Superior temporal gyrus (tissue), 1 donor: ENCODE data around the gene TOX2.

Experiments
- DNase-seq: peaks from one replicate; pipeline ENCODE4 v3.0.0-alpha.2; 2016; ENCODE audit errors: extremely low spot score

The TOX2 gene

DNA sequence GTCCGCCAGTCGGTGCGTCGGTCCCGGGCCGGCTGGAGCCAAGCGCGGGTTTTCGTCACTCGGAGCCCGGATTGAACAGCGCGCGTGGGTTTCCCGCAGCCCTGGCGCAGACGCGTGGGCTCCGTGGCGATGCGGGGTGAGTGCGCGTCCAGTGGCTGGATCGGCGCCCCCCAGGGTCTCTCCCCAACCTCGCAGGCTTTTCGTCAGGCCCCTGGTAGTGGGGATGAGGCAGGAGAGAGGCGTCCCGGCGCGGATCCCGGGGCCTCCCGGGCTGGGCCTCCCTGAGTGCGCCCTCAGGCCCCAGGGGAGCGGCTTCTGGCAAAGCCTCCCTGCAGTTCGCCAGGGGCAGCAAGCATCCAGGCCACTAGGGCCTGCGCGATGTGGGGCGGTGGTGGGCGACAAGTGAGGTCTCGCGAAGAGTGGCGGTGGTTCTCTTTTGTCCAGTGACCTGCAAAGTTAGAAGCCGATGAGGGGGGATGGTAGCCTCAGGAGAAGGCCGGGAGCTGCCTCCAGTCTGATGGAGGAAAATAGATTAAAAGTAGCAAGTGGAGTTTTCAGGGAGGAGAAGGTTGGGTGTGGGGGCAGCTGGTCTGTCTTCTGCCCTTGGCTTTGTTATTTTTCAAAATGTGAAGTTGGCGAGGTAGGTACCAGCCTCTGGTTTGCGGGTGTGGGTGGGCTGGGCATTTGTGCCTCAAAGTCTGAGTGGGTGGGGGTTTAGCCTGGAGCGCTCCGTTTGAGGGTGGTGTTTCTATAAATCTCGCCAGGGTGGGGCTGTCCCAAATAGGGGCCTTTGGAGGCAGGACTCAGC is 1.6 kb downstream of the TOX2 start:
- no peak for DNase-seq

DNA sequence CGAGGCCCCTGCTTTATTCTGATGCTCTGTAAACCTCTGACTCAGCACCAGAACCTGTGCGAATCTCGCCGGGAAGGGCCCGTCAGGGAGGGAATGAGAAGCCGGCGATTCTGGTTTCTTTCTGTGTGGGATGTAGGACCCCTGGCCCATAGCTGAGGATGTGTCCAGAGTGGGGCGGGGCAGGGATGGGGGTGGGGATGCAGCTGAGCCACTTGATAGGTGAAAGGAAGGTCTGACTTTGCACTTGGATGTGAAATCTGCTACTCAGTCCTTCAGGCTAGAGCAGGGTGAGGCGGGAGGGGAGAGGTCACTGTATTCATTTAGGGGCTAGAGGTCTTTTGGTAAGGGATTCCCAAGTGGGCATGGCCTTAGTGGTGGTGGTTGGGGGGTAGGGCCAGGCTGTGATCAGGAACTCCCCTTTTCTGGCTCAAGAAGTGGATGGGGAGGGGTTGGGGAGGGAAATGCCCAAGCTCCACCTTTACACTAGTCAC is 2.3 kb downstream of the TOX2 start:
- no peak for DNase-seq

DNA sequence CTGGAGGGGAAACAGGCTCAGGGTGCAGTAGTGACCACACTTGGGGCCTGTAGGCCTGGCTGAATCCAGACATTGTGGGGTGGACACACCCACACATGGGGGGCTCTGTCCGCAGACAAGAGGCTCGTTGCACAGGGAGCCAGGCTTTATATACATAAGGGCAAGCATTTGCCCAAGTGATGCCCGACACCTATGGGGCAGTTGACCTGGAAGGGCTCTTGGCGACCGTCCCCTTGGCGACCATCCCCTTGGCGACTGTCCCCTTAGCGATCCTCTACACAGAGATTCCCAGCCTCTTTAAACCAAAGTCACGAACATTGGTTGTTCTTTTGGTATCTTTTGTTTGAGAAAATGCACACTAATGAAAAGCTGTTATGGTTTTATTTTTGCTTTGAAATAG is 2.7 kb downstream of the TOX2 start:
- DNase-seq: no peak

DNA sequence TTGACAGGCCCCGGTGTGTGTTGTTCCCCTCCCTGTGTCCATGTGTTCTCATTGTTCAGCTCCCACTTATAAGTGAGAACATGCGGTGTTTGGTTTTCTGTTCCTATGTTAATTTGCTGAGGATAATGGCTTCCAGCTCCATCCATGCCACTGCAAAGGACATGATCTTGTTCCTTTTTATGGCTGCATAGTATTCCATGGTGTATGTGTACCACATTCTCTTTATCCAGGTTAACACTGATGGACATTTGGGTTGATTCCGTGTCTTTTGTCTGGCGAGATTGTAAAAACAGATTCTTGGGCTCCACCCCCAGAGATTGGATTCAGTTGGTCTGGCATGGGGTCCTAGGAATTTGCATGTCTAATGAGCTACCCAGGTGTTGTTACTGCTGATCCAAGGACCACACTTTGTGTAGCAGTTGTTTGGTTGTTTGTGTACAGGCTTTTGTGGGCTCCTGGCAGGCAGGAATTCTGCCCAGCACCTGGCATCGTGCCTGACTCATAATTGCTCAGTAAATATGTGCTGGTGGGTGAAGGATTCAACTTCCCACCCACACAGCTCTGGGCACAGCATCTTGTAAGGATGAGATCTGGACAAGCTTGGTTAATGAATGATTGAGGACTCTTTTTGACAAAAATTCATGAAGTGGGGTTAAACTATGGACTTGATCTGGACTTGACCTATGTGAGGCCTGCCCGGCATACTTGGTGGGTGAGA is 5.2 kb downstream of the TOX2 start:
- no peak for DNase-seq

DNA sequence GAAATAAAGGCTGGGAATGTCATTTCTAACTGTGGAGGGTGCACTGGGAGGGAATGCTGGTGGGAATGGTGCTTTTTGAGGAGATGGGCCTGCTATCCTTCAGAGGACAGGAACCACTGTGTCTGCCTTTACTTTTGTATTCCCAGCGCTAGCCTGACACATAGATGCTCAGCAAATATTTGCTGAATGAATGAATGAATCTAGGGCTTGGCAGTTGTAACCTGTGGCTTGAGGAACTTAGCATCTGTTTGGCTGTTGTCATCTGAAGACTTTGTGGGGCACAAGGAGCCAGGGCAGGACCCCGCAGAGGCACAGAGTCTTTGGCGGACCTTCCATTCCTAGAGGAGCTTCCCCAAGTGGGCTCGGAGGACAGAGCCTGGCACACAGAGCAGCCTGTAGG is 6.1 kb downstream of the TOX2 start:
- no peak for DNase-seq

DNA sequence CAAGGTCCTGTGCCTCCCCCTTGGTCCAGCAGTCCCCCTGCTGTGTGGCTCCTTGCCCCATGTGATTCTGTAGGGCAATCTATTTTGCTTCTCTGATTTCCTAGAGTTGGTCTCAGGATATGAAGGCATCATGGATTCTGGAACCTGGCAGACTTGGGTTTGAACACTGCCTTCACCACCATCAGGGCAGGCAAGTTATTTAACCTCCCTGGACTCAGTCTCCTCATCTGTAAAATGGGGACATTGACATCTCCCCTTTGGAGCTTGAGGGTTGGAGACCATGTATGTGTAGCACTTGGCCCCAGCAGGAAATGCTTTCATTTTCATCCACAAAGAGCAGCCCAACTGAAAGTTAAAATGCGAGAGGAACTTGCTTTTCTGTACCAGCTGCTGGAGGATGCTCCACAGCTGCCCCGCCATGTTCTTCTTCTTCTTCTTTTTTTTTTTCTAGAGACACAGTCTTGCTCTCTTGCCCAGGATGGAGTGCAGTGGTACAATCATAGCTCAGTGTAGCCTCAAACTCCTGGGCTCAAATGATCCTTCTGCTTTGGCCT is 6.7 kb downstream of the TOX2 start:
- no peak for DNase-seq

DNA sequence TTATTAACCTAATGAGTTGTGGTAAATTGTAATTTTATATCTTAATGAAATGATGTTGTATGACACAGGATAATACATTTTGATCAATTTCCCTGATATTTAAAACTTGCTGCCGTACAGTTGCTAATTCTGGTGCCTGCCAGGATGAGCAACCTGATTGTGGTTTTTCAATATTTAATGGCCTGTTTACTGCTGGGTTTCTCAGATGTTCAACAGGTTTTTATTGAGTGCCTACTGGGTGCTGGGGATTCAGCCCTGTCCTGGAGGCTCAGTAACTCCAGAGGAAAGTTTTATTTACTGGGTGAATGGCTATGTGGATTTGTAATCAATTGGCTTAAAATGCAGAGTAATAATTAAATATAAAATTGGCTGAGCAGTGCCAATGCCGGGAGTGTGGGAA is 8.0 kb downstream of the TOX2 start:
- DNase-seq: no peak

DNA sequence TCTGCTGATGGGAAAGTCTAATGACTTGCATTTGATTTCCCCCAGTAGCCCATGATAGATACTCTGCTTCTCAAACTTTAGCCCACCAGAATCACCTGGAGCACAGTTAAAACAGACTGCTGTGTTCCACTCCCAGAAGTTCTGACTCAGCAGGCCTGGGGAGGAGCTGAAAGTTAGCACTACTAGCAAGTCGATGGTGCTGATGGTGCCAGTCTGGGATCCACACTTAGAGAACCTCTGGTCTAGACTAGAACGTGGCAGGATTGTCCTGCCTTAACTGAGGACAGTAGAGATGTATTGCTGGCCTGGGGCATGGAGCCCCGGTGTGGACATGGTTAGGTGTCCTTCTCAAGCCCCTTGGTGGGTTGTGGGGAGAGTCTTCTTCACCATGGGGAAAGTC is 8.7 kb downstream of the TOX2 start:
- no peak for DNase-seq

DNA sequence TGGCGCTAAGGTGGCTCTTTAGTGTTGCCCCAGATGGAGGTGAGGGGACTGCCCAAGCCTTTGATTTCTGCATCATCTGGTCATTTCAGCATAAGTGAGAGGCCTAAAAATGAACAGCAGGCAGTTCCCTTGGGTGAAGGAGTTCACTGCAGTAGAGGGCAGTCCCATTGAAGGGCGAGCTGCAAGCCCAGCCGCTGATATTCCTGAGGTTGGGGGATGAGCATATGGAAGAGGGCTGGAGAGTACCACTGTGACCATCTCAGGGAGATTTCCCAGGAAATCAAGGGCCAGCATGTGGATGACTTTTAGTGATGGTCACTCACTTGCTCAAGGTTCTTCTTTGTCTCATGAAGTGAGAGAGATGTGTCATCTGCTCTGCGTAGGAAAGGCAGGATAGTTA is 9.3 kb downstream of the TOX2 start:
- DNase-seq: no peak

DNA sequence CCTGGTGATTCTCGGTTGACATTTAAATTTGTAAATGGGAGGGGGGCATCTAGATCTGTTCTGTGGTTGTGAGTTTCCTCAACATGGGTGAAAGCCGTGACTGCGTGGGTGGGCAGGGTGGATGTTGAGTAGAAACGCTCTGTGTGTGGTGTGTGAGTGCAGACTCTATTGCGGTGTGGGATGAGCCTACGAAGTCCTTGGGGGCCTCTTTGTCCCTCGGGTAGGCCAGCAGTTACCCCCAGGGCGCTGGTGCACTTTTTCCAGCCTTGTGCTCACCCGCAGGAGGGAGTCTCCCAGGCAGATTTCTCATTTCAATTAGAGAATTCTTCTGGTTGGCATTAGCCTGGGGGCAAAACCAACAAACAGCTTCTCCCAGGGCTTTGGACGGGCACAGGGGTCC is 10.6 kb downstream of the TOX2 start:
- no peak for DNase-seq

DNA sequence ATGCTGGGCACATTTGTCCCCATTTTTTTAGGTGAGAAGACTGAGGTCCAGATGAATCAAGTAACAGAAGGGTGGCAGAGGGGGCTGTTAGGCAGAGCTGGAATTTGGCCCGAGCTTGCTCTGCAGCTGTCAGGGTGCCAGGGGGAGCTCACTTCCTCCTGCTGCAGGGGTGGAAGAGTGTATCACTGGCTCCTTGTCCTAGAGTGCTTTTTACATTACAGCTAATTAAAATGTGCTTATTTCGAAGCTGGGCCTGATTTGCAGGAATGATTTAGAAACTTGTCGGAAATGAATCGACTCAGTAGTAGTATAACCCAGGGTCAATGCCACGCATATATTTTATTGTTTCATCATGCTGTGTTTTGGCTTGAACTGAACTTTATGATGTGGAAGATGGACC is 11.1 kb downstream of the TOX2 start:
- DNase-seq: no peak

DNA sequence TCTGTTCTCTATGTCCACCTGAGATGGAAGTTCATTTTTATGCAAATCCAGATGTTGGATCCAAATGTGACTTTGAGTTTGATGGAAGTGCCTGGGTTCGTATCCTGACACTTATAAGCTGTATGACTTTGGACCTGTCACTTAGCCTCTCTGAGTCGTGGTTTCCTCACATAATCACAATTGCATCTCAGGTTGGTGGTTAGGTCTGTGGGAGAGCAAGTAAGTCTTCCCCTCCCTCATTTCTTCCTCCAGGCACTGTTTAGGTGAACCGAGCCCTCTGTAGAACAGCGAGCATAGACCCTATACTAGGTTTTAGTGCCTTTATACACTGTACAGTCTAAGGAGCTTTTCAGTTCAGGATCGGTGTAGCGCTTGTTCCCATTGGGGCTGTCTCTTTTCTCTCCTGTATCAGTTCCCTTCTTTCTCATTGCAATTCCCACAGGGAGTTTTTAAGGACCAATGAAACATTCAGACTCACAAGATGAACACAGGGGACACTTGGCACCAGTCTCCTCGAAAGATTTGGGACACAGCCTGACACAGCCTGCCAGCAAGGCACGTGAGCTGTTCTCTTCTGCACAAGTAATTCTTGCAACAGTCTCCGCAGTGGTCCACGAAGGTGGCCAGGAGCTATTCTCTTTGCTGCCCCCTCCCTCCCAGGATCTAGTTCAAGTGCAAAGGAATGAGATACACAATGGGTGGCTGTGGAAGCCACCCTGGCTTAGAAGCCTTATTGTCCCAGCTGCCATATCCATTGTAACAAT is 11.8 kb downstream of the TOX2 start:
- no peak for DNase-seq

DNA sequence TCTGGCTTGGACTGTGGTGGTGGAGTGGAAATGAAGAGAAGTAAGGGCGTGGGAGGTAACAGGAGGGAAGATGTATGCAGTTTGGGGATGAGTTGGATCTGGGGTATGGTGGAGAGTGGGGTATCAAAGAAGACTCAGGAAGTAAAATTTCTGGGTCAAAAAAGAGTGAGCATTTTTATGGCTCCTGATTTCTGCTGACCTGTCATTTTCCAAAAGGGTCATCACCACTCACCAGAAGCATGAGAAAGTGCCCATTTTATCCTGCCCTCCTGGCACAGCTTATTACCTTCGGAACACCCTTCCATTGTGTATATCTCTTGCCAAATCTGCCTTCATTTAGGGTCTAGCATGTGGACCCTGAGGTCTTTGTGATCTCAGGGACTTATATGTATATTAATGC is 17.3 kb downstream of the TOX2 start:
- DNase-seq: no peak

DNA sequence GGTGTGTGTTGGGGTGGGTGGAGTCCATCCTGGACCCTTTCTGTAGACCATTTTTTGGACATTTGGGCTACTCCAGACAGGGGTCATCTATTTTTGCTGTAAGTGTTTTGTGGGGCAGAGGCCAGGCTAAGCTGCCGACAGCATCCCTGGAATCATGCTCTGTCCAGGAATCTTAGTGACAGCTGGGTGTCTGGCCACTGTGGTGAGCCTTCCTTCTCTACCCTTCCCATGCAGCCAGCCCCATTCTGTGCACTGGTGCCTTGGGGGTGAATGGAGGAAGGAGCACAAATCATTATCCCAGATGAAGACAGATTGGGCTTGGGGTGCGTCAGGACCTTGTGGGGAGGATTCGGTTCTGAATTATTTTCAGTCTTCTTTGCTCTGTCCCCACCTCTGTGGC is 20.2 kb downstream of the TOX2 start:
- no peak for DNase-seq

DNA sequence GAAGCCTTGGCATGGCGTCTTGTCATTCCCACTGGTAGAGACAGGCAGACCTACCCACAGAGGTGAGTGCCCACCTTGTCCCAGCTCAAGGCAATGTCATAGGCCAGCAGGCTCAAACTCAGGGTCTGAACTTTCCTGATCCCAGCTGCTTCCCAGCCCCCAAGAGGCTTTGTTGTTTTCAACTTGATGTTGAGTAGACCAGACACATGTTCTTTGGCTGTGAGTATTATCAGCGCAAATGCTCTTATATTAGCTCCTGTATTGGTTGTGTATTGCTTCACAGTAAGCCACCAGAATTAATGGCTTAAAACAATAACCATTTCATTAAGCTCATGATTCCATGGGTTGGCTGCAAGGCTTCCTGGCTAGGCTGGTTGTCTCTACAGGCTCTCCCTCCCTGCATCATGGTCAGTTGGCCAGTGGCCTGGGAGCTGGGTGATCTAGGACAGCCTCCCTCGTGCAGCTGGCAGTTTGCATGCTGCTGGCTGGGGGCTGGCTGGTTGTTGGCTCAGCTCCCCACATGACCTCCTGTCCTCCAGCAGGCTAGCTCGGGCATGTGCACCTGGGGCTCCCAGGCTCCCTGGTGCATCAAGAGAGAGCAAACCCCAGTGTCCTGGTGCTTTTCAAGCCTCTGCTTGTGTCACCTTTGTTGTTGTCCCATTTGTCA is 21.6 kb downstream of the TOX2 start:
- no peak for DNase-seq

DNA sequence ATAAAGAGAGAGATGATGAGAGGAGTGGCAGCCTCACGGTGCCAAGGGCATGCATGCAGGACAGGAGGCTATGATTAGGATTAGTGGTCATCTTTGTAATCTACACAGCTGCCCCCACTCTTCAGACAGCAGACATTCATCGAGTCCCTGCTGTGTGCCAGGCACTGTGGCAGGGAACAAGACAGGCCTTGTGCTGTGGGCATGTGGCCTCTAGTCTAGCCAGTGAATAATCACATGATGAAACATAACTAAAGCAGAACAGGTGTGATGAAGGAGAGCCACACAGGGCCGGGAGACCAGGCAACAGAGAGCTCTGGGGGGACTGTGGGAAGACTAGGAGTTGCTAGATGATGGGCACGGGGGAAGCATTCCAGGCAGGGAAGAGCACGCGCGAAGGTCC is 22.2 kb downstream of the TOX2 start:
- no peak for DNase-seq

DNA sequence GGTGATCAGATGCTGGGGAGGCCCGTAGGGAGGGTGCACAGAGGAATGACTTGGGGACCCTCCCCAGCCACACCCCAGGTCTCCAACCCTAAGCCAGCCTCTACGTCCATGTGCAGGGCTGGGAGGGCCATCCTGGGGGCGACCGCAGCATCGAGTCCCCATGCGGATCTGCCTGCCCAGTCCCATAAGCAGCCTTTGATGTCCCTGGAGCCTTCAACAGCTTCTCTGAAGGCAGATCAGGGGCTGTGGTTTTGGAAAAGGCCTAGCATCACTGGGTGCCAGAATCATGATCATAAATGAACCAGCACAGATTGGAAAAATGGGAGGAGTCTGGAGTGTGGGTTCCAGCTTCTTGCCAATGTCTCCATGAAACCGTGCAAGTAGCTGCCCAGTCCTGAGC is 22.9 kb downstream of the TOX2 start:
- DNase-seq: no peak

DNA sequence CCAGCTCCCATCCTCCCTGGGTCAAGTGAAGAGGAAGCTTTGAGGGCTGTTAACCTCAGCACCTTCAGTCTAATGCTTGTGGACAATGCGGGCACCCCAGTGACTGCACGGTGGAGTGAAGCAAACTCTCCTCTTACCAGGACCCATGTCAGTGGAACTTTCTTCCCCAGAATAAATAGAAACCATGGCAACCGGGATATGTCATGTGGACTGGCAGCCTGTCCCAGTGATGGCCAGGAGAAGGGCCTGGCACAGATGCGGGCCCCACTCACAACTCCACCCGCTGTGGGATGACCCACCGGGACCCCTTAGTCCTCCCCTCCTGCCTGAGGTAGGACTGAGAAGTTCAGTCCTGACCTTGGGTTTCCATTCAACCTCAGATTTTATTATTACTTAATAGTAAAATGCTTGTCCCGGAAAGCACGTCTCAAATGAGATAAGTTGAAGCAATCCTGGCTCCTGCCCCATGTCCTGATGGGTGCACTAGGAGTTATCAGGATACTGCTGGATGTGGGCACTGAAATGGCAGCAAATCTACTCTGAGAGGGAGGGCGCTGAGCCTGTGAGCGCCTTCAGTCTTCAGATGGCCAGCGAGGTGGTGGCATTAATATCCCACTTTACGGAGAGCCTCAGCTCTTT is 23.5 kb downstream of the TOX2 start:
- no peak for DNase-seq

DNA sequence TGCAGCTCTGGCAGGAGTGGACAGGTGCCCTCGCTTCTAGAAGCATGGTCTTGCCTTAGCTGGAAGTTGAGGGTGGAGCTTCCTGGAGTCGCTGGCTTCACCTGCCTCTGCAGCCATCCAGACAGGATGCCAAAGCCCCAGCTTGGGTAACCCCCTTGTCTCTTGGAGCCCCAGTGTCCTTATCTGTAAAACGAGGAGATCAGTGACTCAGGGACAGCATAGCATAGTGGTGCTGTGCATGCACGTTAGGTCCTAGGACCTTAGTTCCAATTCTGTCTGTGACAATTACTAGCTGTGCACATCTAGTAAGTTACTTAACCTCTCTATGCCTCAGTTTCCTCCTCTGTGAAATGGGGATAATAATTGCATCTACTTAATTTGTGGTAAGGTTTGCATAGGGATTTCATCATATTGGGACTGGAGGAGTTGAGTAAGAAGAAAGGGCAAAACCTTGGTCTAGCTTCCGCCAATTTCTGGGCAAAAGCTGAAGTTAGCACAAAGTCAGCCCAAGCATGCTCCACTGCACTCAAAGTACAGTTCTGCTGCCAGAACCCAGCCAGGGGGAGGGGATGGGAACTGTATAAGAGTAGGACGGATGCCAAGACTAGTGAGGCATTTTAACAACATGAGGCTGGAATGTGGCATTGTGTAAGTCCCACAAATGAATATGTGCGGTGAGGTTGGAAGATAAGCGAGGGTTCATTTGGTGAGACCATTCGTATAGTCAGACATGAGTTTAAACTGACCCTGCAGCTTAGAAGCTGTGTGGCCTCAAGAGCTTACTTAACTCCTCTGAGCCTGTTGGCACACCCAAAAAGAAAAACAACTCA is 24.5 kb downstream of the TOX2 start:
- no peak for DNase-seq

DNA sequence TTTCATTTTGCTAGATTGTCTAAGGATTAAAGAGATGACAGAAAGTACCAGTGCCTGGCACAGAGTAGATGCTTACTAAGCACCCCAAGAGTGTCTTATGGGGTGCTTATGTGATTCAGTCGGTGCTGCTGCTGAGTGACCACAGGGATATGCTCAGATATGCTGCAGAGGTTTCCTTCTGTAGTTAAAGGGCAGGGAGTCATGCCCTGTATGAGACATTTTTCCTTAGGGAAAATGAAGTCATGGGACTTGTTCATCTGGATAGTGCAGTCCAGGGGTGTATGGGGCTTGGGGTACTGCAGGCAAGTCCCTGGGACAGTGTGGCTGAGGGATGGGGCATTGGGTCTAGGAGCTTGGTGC is 25.1 kb downstream of the TOX2 start:
- DNase-seq: no peak
